Measurements from ENCODE around the gene CD6. TPM values are rescaled to one million over a fixed set of nuclear protein-coding genes. Genes with fewer than 3 reads are reported as not detected.

CD6 gene
- polyA plus RNA-seq, 1 donor (not counting 4 experiments of a cell fraction or from before 2014, with no cell fraction given), result 0.03 TPM

DNA sequence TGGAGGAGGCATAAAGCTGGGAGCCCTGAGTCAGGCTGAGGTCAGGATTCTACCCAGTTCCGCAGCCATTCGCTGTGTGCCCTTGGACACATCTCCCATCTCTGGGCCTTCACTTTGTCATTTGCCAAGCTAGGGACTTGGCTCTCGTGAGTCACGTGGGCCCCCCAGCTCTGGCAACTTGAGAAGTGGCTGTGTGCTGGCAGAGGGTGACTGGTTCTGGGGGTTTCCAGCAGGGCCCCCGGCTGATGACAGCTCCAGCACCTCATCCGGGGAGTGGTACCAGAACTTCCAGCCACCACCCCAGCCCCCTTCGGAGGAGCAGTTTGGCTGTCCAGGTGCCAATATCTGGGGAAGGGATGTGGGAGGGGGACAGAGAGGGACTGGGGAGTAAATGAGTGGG, 46.6 kb downstream of the CD6 start:
- TF ChIP-seq, protein P1, sequence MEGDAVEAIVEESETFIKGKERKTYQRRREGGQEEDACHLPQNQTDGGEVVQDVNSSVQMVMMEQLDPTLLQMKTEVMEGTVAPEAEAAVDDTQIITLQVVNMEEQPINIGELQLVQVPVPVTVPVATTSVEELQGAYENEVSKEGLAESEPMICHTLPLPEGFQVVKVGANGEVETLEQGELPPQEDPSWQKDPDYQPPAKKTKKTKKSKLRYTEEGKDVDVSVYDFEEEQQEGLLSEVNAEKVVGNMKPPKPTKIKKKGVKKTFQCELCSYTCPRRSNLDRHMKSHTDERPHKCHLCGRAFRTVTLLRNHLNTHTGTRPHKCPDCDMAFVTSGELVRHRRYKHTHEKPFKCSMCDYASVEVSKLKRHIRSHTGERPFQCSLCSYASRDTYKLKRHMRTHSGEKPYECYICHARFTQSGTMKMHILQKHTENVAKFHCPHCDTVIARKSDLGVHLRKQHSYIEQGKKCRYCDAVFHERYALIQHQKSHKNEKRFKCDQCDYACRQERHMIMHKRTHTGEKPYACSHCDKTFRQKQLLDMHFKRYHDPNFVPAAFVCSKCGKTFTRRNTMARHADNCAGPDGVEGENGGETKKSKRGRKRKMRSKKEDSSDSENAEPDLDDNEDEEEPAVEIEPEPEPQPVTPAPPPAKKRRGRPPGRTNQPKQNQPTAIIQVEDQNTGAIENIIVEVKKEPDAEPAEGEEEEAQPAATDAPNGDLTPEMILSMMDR (optimal IDR thresholded peaks at IDR 0.05 in 1 of 3, IDR thresholded peaks at IDR 0.05 in 1 of 3, conservative IDR thresholded peaks at IDR 0.05 in 1 of 3; ENCODE audit: extremely low read depth in 1 of 3, insufficient read depth in 2 of 3, low read length in 3 of 3), result no peak
- TF ChIP-seq EZH2 (IDR thresholded peaks at IDR 0.05; ENCODE audit: low read length), result no peak
- FAIRE-seq (no peak), DNase-seq (ENCODE audit: low read depth, low spot score) (no peak)
- H3K36me3 ChIP-seq (ENCODE audit: control insufficient read depth in 2 of 2, extremely low read depth in 1 of 2, insufficient read depth in 2 of 2, low read length in 2 of 2), result no peaks in the 10 kb centered on the region
- H3K9me3 ChIP-seq (ENCODE audit: control insufficient read depth, low read depth, low read length), result no peaks in the 10 kb centered on the region
- no peak overlapping the region for H3K9ac ChIP-seq (ENCODE audit: control insufficient read depth, extremely low read depth, insufficient read depth, low read length)
- H3K27ac ChIP-seq (ENCODE audit: control insufficient read depth, insufficient read depth, low read length), result no peak overlapping the region
- H3K79me2 ChIP-seq (ENCODE audit: control insufficient read depth, insufficient read depth, low read length), result no peaks in the 10 kb centered on the region
- H3K27me3 ChIP-seq (ENCODE audit: control insufficient read depth, extremely low read depth, insufficient read depth, low read length), result peaks cover 38% of the 10 kb centered on the region
- dilution Hi-C loops (cut with MboI; ENCODE audit: extremely low pct_ligation_motif_present, low sequenced_read_pairs), result no loop called here
- H4K20me1 ChIP-seq (ENCODE audit: control insufficient read depth, extremely low read depth, insufficient read depth, low read length), result no peaks in the 10 kb centered on the region
- H3K4me3 ChIP-seq (ENCODE audit: control insufficient read depth in 2 of 3, extremely low read depth in 1 of 3, insufficient read depth in 2 of 3, low read depth in 1 of 3, low read length in 3 of 3), result no peak overlapping the region
- no peak overlapping the region for H2AFZ ChIP-seq (ENCODE audit: control insufficient read depth, low read length)
- H3K9me1 ChIP-seq (ENCODE audit: control insufficient read depth, extremely low read depth, insufficient read depth, low read length), result no peaks in the 10 kb centered on the region
- H3K4me1 ChIP-seq (ENCODE audit: control insufficient read depth, extremely low read depth, insufficient read depth, low read length), result peaks cover 2% of the 10 kb centered on the region
- H3K4me2 ChIP-seq (ENCODE audit: control insufficient read depth, extremely low read depth, insufficient read depth, low read depth, low read length), result no peak overlapping the region

DNA sequence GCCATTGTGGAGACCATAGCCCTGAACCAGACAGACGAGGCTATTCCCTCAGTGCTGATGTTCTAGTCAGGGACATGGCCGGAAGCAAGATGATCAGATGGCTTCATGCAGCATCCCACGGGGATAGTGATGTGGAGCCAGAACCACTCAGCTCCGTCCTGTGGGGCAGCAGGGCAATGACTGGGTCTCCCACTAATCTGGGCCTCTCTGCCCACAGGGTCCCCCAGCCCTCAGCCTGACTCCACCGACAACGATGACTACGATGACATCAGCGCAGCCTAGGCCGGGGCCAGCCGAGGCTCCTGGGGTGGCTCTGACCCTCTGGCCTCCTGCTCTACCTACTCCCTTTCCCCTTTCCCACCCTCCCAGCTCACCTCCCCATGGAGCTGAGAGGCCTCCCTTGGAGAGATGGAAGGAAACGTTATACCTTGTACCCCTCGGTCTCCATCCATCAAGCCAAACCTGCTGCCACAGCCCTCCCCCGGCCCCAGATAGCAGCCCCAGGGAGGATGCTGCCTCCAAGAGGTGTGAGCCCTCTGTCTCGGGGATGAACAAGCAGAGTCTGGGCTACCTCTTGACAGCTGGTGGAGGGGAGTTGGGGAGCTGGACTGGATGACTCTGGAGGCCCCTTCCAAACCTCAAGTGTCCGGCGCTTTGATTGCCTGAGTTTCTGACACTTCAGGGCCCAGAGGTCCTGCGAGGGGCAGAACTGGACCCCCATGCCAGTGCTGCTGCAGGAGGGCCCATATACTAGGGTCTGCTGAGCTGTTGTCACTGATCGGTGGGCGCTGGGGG, 47.8 kb downstream of the CD6 start:
- Histone ChIP-seq H3K9me3 (ENCODE audit: control insufficient read depth, low read depth, low read length) (no peaks in the 10 kb centered on the region), H3K79me2 (ENCODE audit: control insufficient read depth, insufficient read depth, low read length) (no peaks in the 10 kb centered on the region), H4K20me1 (ENCODE audit: control insufficient read depth, extremely low read depth, insufficient read depth, low read length) (no peaks in the 10 kb centered on the region), H3K27ac (ENCODE audit: control insufficient read depth, insufficient read depth, low read length) (no peak overlapping the region), H3K9ac (ENCODE audit: control insufficient read depth, extremely low read depth, insufficient read depth, low read length) (no peak overlapping the region), H3K4me2 (ENCODE audit: control insufficient read depth, extremely low read depth, insufficient read depth, low read depth, low read length) (no peak overlapping the region), H3K4me3 (ENCODE audit: control insufficient read depth in 2 of 3, extremely low read depth in 1 of 3, insufficient read depth in 2 of 3, low read depth in 1 of 3, low read length in 3 of 3) (no peak overlapping the region), H3K27me3 (ENCODE audit: control insufficient read depth, extremely low read depth, insufficient read depth, low read length) (peaks cover 33% of the 10 kb centered on the region), H2AFZ (ENCODE audit: control insufficient read depth, low read length) (no peak overlapping the region), H3K4me1 (ENCODE audit: control insufficient read depth, extremely low read depth, insufficient read depth, low read length) (peaks cover 2% of the 10 kb centered on the region), H3K36me3 (ENCODE audit: control insufficient read depth in 2 of 2, extremely low read depth in 1 of 2, insufficient read depth in 2 of 2, low read length in 2 of 2) (no peaks in the 10 kb centered on the region), H3K9me1 (ENCODE audit: control insufficient read depth, extremely low read depth, insufficient read depth, low read length) (no peaks in the 10 kb centered on the region)
- dilution Hi-C loops (cut with MboI; ENCODE audit: extremely low pct_ligation_motif_present, low sequenced_read_pairs), result no loop called here
- DNase-seq (ENCODE audit: low read depth, low spot score) (no peak), FAIRE-seq (no peak)
- TF ChIP-seq, protein P1 (optimal IDR thresholded peaks at IDR 0.05 in 1 of 3, IDR thresholded peaks at IDR 0.05 in 1 of 3, conservative IDR thresholded peaks at IDR 0.05 in 1 of 3; ENCODE audit: extremely low read depth in 1 of 3, insufficient read depth in 2 of 3, low read length in 3 of 3), result no peak

All from keratinocyte (primary cell).